ENCODE data around the gene POLR2J.

- TF ChIP-seq POLR2AphosphoS5 (IDR thresholded peaks at IDR 0.05) (no peak), CTCF (IDR thresholded peaks at IDR 0.05) (no peak)
Measured at GRCh38 chr7:102427019-102427405, 51.7 kb downstream of the POLR2J start.
